Measurements from ENCODE around the gene CAMSAP1.
"Not testable (repeated sequence)": the region's sequence is repeated elsewhere in the genome, so short reads cannot be mapped to it uniquely, and the experiment has no call there.

CAMSAP1 gene

GRCh38 chr9:135950135-135950682, 42.9 kb upstream of the CAMSAP1 start:
- in situ Hi-C loops (cut with HindIII; ENCODE audit: low sequenced_read_pairs) = no loop called here
- no peak for TF ChIP-seq CTCF (IDR thresholded peaks at IDR 0.05; ENCODE audit: low read depth, low read length)
- DNase-seq (ENCODE audit: low read depth, low spot score) = no peak
- no peak overlapping the region for H3K4me3 ChIP-seq (ENCODE audit: low read depth, low read length)

GRCh38 chr9:135949501-135950134, 42.3 kb upstream of the CAMSAP1 start:
- in situ Hi-C loops (cut with HindIII; ENCODE audit: low sequenced_read_pairs) = no loop called here
- DNase-seq (ENCODE audit: low read depth, low spot score) = no peak

GRCh38 chr9:135948968-135949367, 41.6 kb upstream of the CAMSAP1 start:
- in situ Hi-C loops (cut with HindIII; ENCODE audit: low sequenced_read_pairs) = no loop called here
- no peak for TF ChIP-seq CTCF (IDR thresholded peaks at IDR 0.05; ENCODE audit: low read depth, low read length)
- DNase-seq (ENCODE audit: low read depth, low spot score) = no peak
- H3K4me3 ChIP-seq (ENCODE audit: low read depth, low read length) = no peak overlapping the region

More at GRCh38 chr9:135949501-135950134, 42.3 kb upstream of the CAMSAP1 start:
- no peak overlapping the region for H3K4me3 ChIP-seq (ENCODE audit: low read depth, low read length)
- TF ChIP-seq CTCF (IDR thresholded peaks at IDR 0.05; ENCODE audit: low read depth, low read length) = no peak

- no peak overlapping the region for H3K4me3 ChIP-seq (ENCODE audit: low read depth, low read length)
- no peak for TF ChIP-seq CTCF (IDR thresholded peaks at IDR 0.05; ENCODE audit: low read depth, low read length)
- DNase-seq (ENCODE audit: low read depth, low spot score) = no peak
- in situ Hi-C loops (cut with HindIII; ENCODE audit: low sequenced_read_pairs) = no loop called here
Observed at GRCh38 chr9:135948446-135948845, 41.1 kb upstream of the CAMSAP1 start.

GRCh38 chr9:135947582-135947981, 40.2 kb upstream of the CAMSAP1 start:
- DNase-seq (ENCODE audit: low read depth, low spot score) = no peak
- in situ Hi-C loops (cut with HindIII; ENCODE audit: low sequenced_read_pairs) = no loop called here
- no peak overlapping the region for H3K4me3 ChIP-seq (ENCODE audit: low read depth, low read length)
- TF ChIP-seq CTCF (IDR thresholded peaks at IDR 0.05; ENCODE audit: low read depth, low read length) = no peak

- DNase-seq (ENCODE audit: low read depth, low spot score); in situ Hi-C loops (cut with HindIII; ENCODE audit: low sequenced_read_pairs); H3K4me3 ChIP-seq (ENCODE audit: low read depth, low read length): not testable (repeated sequence)
Observed at GRCh38 chr9:135947105-135947504, 39.8 kb upstream of the CAMSAP1 start.

GRCh38 chr9:135946392-135946994, 39.1 kb upstream of the CAMSAP1 start:
- in situ Hi-C loops (cut with HindIII; ENCODE audit: low sequenced_read_pairs) = no loop called here
- no peak overlapping the region for H3K4me3 ChIP-seq (ENCODE audit: low read depth, low read length)
- no peak for DNase-seq (ENCODE audit: low read depth, low spot score)
- no peak for TF ChIP-seq CTCF (IDR thresholded peaks at IDR 0.05; ENCODE audit: low read depth, low read length)
